ENCODE data around the gene AFF3.

DNA sequence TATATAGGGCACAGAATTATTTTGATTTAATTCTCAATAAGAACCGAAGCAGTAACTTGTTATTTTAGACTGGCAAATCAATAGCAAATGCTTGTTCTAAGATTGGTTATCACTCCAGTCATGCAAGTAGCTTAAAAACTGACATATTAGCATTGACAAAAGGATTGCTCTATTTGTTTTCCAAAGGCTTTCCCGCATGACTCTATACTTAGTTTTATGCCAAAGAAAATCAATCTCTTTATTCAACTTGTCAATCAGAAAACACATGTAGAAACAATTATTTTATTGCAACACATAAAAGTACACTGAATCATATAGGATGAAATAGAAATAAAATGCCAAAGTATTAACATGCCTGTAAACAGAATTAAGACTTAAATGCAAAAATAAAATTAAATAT, 108.4 kb downstream of the AFF3 start:
- TF ChIP-seq, protein P1, sequence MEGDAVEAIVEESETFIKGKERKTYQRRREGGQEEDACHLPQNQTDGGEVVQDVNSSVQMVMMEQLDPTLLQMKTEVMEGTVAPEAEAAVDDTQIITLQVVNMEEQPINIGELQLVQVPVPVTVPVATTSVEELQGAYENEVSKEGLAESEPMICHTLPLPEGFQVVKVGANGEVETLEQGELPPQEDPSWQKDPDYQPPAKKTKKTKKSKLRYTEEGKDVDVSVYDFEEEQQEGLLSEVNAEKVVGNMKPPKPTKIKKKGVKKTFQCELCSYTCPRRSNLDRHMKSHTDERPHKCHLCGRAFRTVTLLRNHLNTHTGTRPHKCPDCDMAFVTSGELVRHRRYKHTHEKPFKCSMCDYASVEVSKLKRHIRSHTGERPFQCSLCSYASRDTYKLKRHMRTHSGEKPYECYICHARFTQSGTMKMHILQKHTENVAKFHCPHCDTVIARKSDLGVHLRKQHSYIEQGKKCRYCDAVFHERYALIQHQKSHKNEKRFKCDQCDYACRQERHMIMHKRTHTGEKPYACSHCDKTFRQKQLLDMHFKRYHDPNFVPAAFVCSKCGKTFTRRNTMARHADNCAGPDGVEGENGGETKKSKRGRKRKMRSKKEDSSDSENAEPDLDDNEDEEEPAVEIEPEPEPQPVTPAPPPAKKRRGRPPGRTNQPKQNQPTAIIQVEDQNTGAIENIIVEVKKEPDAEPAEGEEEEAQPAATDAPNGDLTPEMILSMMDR (IDR thresholded peaks at IDR 0.05): no peak
- TF ChIP-seq POLR2A (IDR thresholded peaks at IDR 0.05): no peak

Data from uterus (tissue), 2 donors.